ENCODE measurements around the gene AKR1C1.
"Not testable (repeated sequence)": the region's sequence is repeated elsewhere in the genome, so short reads cannot be mapped to it uniquely, and the experiment has no call there.

The AKR1C1 gene

DNA sequence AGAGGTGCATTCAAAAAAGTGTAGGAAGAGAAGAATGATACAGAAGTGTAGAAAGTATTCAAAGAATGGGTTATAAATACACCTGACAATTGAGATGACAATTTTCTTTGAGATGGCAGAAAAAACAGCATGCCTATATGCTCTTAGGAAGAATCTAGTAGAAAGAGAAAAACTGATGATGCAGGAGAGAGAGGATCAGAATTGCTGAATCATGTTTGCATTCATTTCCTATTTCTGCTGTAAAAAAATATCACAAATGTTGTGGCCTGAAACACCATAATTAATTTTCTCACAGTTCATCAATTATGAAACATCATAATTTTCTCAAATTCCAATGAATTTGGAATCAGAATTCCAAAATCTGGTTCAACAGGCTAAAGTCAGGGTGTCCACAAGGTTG, 9.8 kb upstream of the AKR1C1 start:
- TF ChIP-seq, protein P1, sequence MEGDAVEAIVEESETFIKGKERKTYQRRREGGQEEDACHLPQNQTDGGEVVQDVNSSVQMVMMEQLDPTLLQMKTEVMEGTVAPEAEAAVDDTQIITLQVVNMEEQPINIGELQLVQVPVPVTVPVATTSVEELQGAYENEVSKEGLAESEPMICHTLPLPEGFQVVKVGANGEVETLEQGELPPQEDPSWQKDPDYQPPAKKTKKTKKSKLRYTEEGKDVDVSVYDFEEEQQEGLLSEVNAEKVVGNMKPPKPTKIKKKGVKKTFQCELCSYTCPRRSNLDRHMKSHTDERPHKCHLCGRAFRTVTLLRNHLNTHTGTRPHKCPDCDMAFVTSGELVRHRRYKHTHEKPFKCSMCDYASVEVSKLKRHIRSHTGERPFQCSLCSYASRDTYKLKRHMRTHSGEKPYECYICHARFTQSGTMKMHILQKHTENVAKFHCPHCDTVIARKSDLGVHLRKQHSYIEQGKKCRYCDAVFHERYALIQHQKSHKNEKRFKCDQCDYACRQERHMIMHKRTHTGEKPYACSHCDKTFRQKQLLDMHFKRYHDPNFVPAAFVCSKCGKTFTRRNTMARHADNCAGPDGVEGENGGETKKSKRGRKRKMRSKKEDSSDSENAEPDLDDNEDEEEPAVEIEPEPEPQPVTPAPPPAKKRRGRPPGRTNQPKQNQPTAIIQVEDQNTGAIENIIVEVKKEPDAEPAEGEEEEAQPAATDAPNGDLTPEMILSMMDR (IDR thresholded peaks at IDR 0.05; ENCODE audit: insufficient read depth, low read length, missing control alignments) = no peak
- ChIA-PET CTCF (no interaction called here), POLR2A (no interaction called here)
- DNase-seq (ENCODE audit: low read depth, low spot score) = no peak
- no peak overlapping the region for H3K4me3 ChIP-seq (ENCODE audit: low read depth, low read length)

DNA sequence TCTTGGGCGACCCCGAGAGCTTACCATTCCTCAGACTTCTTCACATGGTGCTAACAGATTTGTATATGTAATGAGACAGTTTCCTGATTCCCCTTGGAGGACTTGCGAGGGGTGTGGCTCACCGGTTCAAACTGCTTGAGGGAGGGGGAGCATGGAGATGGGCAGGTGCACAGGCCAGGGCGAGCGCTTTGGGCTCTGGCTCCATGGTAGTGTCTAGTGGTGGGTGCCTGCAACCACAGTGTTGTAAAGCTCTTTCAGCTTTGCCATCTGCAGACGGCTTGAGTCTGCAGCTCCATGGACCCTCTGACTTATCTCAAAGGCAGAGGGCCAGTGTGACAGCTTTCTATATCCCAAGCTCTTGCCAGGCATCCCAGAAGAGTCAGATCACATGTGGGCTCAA, 7.1 kb upstream of the AKR1C1 start:
- DNase-seq (ENCODE audit: low read depth, low spot score) = not testable (repeated sequence)

DNA sequence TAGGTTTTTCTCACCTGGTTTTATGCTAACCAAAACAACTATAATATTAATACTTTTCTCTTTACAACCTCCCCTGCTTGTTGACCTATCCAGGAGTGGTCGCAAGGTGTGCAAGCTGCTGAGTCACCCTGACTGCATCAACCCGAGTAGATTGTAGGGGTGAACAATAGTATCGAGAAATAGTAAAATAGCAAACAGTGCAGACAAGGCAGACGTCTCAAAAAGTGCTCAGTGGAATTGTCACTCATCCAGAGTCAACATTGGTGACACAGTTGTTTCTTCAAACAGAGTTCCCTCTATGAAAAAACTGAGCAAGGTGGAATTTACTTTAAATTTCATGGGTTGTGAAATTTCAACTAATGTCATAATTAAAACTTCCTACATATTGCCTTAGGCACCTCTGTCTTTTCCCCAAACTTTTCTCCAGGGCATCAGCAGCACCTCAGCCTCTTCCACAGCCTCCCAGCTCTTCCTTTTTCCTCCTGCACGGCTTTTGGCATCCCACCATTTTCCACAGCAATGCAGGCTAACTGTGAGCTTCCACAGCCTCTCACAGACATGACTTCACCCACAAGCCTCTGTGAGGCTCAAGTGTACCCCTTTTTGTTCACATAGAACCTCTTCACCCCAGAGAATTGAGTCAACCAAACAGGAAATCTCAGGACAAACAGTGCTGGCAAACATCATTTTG, 6.1 kb upstream of the AKR1C1 start:
- DNase-seq (ENCODE audit: low read depth, low spot score); POLR2A ChIA-PET; CTCF ChIA-PET; H3K4me3 ChIP-seq (ENCODE audit: low read depth, low read length): not testable (repeated sequence)

More for the DNA sequence above, 7.1 kb upstream of the AKR1C1 start:
- CTCF ChIA-PET = interaction anchor here (1.3 kb wide), 1 partner anchor 138 kb away, joined by 4 read pairs; the partner anchor contains the start of gene AKR1C3
- POLR2A ChIA-PET; H3K4me3 ChIP-seq (ENCODE audit: low read depth, low read length): not testable (repeated sequence)

DNA sequence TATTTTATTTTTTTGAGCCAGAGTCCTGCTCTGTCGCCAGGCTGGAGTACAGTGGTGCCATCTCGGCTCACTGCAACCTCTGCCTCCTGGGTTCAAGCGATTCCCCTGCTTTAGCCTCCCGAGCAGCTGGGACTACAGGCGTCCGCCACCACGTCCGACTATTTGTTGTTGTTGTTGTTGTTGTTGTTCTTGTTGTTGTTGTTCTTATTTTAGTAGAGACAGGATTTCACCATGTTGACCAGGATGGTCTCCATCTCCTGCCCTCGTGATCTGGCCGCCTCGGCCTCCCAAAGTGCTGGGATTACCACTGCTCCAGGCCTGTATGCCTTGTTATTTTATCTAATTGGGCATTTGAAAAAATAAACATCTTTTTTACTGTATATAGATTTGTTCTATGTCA, 1.7 kb upstream of the AKR1C1 start:
- POLR2A ChIA-PET; H3K4me3 ChIP-seq (ENCODE audit: low read depth, low read length); CTCF ChIA-PET; DNase-seq (ENCODE audit: low read depth, low spot score): not testable (repeated sequence)

GRCh38 chr10:4962308-4962707, 907 bp upstream of the AKR1C1 start:
- DNase-seq (ENCODE audit: low read depth, low spot score); H3K4me3 ChIP-seq (ENCODE audit: low read depth, low read length); CTCF ChIA-PET; POLR2A ChIA-PET: not testable (repeated sequence)

GRCh38 chr10:4963815-4964154, 570 bp downstream of the AKR1C1 start:
- DNase-seq (ENCODE audit: low read depth, low spot score); H3K4me3 ChIP-seq (ENCODE audit: low read depth, low read length); CTCF ChIA-PET; POLR2A ChIA-PET: not testable (repeated sequence)

DNA sequence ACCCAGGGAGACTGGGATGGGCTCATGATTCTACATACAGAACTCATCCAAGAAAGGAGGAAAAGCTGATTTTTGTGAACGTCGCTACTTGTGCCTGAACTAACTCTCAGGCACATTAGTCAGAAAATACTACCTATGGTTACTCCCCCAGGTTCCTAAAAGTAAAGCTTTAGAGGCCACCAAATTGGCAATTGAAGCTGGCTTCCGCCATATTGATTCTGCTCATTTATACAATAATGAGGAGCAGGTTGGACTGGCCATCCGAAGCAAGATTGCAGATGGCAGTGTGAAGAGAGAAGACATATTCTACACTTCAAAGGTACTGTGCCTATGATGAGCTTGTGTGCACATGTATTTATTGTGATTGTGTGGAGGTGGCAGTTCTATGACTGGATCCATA, 2.5 kb downstream of the AKR1C1 start:
- H3K4me3 ChIP-seq (ENCODE audit: low read depth, low read length); CTCF ChIA-PET; POLR2A ChIA-PET: not testable (repeated sequence)

DNA sequence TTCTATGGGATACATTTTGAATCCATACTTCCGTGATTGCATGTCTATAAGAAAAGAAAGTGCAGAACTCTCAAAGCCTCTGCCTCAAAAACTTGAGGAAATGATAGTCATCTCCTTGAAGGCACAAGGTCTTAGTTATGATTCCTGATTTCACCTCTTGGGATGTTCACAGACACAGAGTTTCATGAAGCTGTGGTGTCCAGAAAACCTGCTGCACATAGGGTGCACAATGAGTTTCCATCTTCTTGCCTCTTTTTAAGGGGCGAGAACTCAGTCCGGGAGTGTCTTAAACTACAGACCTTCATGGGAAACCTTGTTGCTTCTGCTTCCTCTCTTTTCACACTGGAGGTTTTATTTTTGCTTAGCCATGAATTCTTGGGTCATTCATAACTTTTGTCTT, 4.0 kb downstream of the AKR1C1 start:
- CTCF ChIA-PET; POLR2A ChIA-PET; H3K4me3 ChIP-seq (ENCODE audit: low read depth, low read length); DNase-seq (ENCODE audit: low read depth, low spot score): not testable (repeated sequence)

More for the DNA sequence above, 2.5 kb downstream of the AKR1C1 start:
- not testable (repeated sequence) for DNase-seq (ENCODE audit: low read depth, low spot score)

- CTCF ChIA-PET = not testable (repeated sequence)
Measured at GRCh38 chr10:4969289-4969688, 6.1 kb downstream of the AKR1C1 start.

GRCh38 chr10:4970362-4970761, 7.1 kb downstream of the AKR1C1 start:
- DNase-seq (ENCODE audit: low read depth, low spot score); POLR2A ChIA-PET; H3K4me3 ChIP-seq (ENCODE audit: low read depth, low read length); CTCF ChIA-PET: not testable (repeated sequence)

More at GRCh38 chr10:4969289-4969688, 6.1 kb downstream of the AKR1C1 start:
- DNase-seq (ENCODE audit: low read depth, low spot score); POLR2A ChIA-PET; H3K4me3 ChIP-seq (ENCODE audit: low read depth, low read length): not testable (repeated sequence)

GRCh38 chr10:4972369-4973142, 9.3 kb downstream of the AKR1C1 start:
- H3K4me3 ChIP-seq (ENCODE audit: low read depth, low read length); DNase-seq (ENCODE audit: low read depth, low spot score); POLR2A ChIA-PET; CTCF ChIA-PET: not testable (repeated sequence)

- CTCF ChIA-PET; H3K4me3 ChIP-seq (ENCODE audit: low read depth, low read length); DNase-seq (ENCODE audit: low read depth, low spot score); POLR2A ChIA-PET: not testable (repeated sequence)
Measured at GRCh38 chr10:4973294-4973693, 10.1 kb downstream of the AKR1C1 start.

DNA sequence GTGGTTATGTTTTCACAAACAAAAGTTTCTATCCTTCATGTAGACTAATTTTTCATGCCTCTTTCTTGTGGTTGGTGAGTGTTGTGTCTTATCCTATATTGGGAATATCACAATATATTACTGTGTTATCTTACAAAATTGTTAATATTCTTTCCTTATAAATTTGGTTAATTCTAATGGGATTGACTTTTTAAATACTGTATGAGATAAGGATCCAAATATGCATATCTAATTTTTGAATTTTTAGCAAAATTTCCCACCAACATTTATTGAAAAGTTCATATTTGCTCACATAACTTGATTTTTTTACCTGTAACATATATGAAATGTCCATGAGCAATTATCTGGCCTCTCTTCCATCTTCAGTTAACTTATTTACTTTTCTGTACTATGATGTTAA, 11.2 kb downstream of the AKR1C1 start:
- POLR2A ChIA-PET; DNase-seq (ENCODE audit: low read depth, low spot score); H3K4me3 ChIP-seq (ENCODE audit: low read depth, low read length); CTCF ChIA-PET: not testable (repeated sequence)

All from AG04449 (cell line).